ENCODE data around the gene RPS6KB2.

DNA sequence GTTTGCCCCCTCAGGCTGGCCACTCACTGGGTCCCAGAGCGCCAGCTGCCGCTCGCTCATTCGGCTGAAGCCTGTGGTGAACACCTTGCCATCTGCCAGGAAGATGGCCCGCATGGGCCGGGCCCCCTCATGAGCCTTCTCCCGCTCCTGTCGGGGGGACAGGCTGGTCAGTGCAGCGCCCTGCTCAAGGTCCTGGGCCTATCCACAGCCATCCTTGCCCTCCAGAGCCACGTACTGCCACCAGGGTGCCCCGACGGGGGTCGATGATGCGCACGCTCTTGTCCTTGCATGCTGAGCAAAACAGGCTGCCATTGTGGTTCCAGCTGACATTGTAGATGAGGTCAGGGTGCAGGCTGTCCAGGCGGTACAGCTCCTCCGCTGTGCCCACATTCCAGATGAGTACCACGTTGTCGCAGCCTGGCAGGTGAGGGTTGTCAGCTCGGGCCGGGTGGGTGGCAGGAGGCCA is 12.8 kb downstream of the RPS6KB2 start:
- no peak for TF ChIP-seq CTCF (IDR thresholded peaks at IDR 0.05)
- TF ChIP-seq EZH2 (IDR thresholded peaks at IDR 0.05; ENCODE audit: borderline replicate concordance, insufficient read depth, low read depth, low read length, poor library complexity, severe bottlenecking): no peak
